Mucosa of rectum (tissue), 2 donors: ENCODE results near the gene PAX5.

Experiments used
- H3K27ac ChIP-seq, 2 donors: one replicate each; pipeline ENCODE4 v1.7.0; 2013; ENCODE audit warnings: inconsistent platforms in 2 of 2, low read depth in 2 of 2, low read length in 2 of 2
- H3K27me3 ChIP-seq, 2 donors: one replicate each; pipeline ENCODE4 v1.7.0; 2013; ENCODE audit warnings: low read length in 2 of 2; ENCODE audit not compliant: control insufficient read depth in 2 of 2, insufficient read depth in 2 of 2
- H3K36me3 ChIP-seq, 2 donors: one replicate each; pipeline ENCODE4 v1.7.0; 2013; ENCODE audit warnings: low read length in 2 of 2; ENCODE audit not compliant: control insufficient read depth in 2 of 2, insufficient read depth in 2 of 2
- H3K4me1 ChIP-seq, 2 donors: one replicate each; pipeline ENCODE4 v1.7.0; 2013; ENCODE audit warnings: low read length in 2 of 2, mild to moderate bottlenecking in 1 of 2; ENCODE audit not compliant: control insufficient read depth in 2 of 2, insufficient read depth in 2 of 2
- H3K4me3 ChIP-seq, 2 donors: one replicate each; pipeline ENCODE4 v1.7.0; 2013; ENCODE audit warnings: low read length in 2 of 2
- H3K9ac ChIP-seq, 2 donors: one replicate each; pipeline ENCODE4 v1.7.0; 2013; ENCODE audit warnings: low read length in 2 of 2, low read depth in 1 of 2, mild to moderate bottlenecking in 1 of 2
- H3K9me3 ChIP-seq, 2 donors: one replicate each; pipeline ENCODE4 v1.7.0; 2013; ENCODE audit warnings: low read length in 2 of 2; ENCODE audit not compliant: control insufficient read depth in 2 of 2
- donor health status: healthy.
- donor health status: Normal muscosa, but diverticular disease.

Gene PAX5

DNA sequence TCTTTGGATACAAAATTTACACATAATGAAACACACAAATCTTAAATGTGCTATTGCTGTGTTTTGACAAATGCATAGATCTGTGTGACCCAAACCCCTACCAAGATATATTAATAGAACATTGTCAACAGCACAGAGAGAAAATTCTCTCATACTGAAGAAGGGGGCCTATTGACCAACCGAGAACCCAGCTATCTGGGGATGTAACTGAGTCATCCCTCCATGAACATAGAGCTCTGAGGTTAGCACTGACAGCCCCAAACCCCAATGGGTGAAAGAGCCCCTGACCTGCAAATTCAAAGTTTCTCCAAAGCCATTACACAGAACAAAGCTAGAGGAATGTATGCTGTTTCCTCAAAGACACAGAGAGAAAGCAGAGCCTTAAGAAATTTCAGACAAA, 180.8 kb downstream of the PAX5 start:
- H3K27me3 ChIP-seq, result no peaks in the 10 kb centered on the region
- no peaks in the 10 kb centered on the region for H3K9me3 ChIP-seq
- no peaks in the 10 kb centered on the region for H3K36me3 ChIP-seq
- H3K4me1 ChIP-seq, result no peaks in the 10 kb centered on the region
- H3K9ac ChIP-seq, result no peak overlapping the region
- H3K4me3 ChIP-seq, result no peak overlapping the region
- H3K27ac ChIP-seq, result no peak overlapping the region

DNA sequence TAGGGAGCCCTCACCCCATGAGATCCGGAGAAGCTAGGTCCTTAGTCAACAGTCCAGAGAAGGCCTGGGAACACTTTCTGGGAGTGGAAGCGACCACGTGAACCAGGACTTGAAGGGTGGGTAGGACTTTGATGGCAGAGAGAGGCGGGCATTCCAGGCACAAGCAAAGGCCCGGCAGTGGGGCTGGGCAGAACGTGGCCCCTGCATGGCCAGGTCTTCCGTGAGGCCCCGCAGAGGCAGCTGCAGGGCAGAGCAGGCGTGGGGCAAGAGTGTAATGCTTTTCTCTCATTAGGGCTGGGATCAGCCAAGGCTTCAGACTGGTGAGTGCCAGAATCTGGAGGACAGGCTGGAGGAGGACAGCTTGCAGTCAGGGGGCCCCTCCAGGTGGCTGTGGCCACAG, 184.1 kb downstream of the PAX5 start:
- no peaks in the 10 kb centered on the region for H3K9me3 ChIP-seq
- no peak overlapping the region for H3K9ac ChIP-seq
- H3K27me3 ChIP-seq, result no peaks in the 10 kb centered on the region
- H3K4me1 ChIP-seq, result no peaks in the 10 kb centered on the region
- H3K36me3 ChIP-seq, result no peaks in the 10 kb centered on the region
- H3K4me3 ChIP-seq, result no peak overlapping the region
- no peak overlapping the region for H3K27ac ChIP-seq

DNA sequence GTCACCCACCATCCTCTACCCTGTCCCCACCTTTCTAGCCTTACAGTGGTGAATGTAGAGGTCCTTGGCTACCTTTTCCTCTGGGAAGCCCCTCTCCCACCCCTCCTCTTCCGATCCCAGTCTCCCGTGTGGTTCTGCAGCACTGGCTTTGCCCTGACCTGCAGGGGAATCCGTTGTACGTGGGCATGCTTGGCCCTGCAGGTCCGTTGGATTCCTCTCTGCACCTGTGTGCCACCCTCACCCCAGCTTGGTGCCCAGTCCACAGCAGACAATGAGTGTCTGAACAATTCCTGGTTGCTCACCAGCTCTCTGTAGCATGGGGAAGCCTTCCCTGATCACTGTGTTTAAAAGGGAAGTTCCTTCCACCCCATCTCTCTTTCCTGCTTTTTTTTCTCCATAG, 185.1 kb downstream of the PAX5 start:
- Histone ChIP-seq H3K36me3 (no peaks in the 10 kb centered on the region), H3K27ac (no peak overlapping the region), H3K9me3 (no peaks in the 10 kb centered on the region), H3K9ac (no peak overlapping the region), H3K4me3 (no peak overlapping the region), H3K27me3 (no peaks in the 10 kb centered on the region), H3K4me1 (no peaks in the 10 kb centered on the region)

DNA sequence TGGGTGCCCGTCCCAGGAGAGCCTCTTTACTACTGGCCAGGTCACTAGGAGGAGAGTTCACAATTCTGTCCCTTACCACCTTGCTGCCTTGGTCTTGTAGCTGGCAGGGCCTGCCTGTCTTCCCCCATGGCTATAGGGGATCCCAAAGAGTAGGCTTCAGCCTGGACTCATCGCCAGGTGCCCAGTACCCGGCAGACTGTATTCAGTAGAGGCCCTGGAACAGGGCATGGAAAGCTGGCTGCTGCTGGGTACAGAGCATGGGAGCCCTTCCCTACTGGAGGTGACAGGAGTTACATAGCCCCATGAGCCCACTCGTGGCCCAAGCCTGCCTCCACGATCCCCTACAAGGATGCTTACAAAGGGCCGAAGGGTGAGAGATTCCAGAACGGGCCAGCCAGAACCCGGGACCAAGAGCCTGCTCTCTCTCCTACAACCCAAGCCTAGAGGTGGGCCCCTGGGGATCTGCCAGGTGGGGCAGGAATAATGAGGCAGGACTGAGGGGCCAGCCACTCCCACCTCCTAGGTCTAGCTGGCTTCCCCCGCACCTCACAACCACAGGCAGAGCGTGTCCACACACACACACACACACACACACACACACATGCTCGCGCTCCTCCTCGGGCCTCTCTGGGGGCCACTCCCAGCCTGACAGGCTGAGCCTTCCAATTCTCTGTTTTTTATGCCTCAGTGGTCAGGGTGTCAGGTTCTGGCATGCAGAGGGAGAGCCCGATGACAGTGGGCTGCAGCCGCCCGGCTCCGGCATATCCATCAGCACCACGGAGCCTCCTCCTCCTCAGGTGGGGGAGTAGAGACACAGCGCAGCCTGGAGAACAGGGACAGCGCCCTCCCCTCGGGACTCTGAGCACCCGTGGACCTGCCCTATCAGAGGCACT, 186.0 kb downstream of the PAX5 start:
- H3K9me3 ChIP-seq, result no peaks in the 10 kb centered on the region
- H3K4me1 ChIP-seq, result no peaks in the 10 kb centered on the region
- H3K9ac ChIP-seq, result no peak overlapping the region
- H3K36me3 ChIP-seq, result no peaks in the 10 kb centered on the region
- no peaks in the 10 kb centered on the region for H3K27me3 ChIP-seq
- no peak overlapping the region for H3K27ac ChIP-seq
- no peak overlapping the region for H3K4me3 ChIP-seq

DNA sequence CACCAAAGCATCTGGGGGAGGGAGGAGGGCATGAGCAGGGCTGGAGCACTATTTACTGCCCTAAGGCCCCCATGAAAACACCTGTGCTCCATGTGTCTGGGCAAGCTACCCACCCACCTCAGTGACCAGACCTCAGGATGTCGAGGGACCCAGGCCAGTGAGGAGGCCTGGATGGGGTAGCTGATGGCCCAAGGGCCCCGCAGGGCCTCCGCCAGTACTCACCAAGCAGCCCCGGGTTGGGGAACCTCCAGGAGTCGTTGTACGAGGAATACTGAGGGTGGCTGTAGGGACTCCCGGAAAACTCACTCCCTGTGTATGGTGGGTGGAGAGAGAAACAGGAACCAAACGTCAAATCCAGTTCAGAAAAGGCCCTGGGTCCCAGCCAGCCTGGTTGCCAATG, 187.4 kb downstream of the PAX5 start:
- no peaks in the 10 kb centered on the region for H3K36me3 ChIP-seq
- no peak overlapping the region for H3K27ac ChIP-seq
- H3K9me3 ChIP-seq, result no peaks in the 10 kb centered on the region
- no peak overlapping the region for H3K9ac ChIP-seq
- H3K4me3 ChIP-seq, result no peak overlapping the region
- H3K27me3 ChIP-seq, result no peaks in the 10 kb centered on the region
- no peaks in the 10 kb centered on the region for H3K4me1 ChIP-seq

DNA sequence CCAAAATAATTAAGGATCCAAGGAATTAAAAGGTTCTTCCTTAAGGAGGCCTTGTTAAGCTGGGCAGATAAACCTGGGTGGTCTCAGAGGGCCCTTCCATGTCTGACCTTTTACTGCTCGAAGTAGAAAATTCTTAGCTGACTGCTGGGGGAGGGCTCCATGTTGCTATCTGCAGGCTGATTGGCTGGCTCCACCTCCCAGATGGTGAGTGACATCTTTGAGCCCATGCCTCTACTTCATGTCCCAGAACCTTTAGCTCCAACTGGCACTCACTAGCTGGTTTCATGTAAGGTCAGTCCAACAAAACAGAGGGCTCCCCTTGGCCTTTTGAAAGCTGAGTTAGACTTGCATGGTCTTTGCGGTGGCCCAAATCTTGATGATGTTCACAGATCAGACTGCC, 188.2 kb downstream of the PAX5 start:
- Histone ChIP-seq H3K9me3 (no peaks in the 10 kb centered on the region), H3K9ac (no peak overlapping the region), H3K27me3 (no peaks in the 10 kb centered on the region), H3K4me3 (no peak overlapping the region), H3K4me1 (no peaks in the 10 kb centered on the region), H3K36me3 (no peaks in the 10 kb centered on the region), H3K27ac (no peak overlapping the region)

DNA sequence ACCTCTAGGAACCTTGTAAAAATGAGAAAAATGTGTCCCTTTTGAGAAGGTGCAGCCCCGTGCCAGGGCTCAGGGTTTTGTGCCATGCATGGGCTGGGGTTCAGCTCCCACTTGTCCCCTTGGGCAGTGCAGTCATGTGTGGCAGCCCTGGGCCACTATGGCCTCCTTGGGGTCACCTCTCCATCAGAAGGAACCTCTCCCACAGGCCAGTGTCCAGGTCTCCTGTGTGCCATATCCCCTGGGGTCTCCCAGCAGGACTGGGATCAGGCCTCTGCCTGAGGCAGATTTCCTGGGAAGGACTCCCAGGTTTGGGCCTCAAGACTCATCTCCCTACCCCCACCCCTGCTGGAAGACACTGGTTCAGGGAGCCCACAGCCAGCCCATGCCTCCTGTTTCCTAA, 189.1 kb downstream of the PAX5 start:
- H3K4me1 ChIP-seq, result no peaks in the 10 kb centered on the region

DNA sequence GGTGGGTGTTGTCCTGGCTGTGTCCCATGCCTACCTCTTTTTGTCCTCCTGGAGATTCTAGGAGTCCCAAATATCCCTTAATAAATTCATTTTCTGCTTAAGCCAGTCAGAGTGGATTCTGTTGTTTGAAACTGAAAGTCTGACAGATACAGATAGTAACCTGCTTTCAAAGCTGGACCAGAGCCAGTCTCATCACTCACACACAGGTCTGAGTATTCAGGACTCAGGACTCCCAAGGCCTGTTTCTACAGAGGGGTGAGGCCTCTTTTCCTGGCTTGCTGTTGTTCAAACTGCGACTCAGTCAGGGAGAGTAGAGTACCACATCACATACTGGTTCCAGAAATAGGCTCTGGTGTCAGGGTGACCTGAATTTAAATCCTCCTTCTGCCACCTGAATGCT, 190.1 kb downstream of the PAX5 start:
- Histone ChIP-seq H3K27ac (no peak overlapping the region), H3K9me3 (no peaks in the 10 kb centered on the region), H3K9ac (no peak overlapping the region), H3K36me3 (no peaks in the 10 kb centered on the region), H3K27me3 (no peaks in the 10 kb centered on the region), H3K4me3 (no peak overlapping the region), H3K4me1 (no peaks in the 10 kb centered on the region)

More for the DNA sequence above, 189.1 kb downstream of the PAX5 start:
- H3K9ac ChIP-seq, result no peak overlapping the region
- no peaks in the 10 kb centered on the region for H3K27me3 ChIP-seq
- no peaks in the 10 kb centered on the region for H3K36me3 ChIP-seq
- H3K27ac ChIP-seq, result no peak overlapping the region
- no peak overlapping the region for H3K4me3 ChIP-seq
- H3K9me3 ChIP-seq, result no peaks in the 10 kb centered on the region

DNA sequence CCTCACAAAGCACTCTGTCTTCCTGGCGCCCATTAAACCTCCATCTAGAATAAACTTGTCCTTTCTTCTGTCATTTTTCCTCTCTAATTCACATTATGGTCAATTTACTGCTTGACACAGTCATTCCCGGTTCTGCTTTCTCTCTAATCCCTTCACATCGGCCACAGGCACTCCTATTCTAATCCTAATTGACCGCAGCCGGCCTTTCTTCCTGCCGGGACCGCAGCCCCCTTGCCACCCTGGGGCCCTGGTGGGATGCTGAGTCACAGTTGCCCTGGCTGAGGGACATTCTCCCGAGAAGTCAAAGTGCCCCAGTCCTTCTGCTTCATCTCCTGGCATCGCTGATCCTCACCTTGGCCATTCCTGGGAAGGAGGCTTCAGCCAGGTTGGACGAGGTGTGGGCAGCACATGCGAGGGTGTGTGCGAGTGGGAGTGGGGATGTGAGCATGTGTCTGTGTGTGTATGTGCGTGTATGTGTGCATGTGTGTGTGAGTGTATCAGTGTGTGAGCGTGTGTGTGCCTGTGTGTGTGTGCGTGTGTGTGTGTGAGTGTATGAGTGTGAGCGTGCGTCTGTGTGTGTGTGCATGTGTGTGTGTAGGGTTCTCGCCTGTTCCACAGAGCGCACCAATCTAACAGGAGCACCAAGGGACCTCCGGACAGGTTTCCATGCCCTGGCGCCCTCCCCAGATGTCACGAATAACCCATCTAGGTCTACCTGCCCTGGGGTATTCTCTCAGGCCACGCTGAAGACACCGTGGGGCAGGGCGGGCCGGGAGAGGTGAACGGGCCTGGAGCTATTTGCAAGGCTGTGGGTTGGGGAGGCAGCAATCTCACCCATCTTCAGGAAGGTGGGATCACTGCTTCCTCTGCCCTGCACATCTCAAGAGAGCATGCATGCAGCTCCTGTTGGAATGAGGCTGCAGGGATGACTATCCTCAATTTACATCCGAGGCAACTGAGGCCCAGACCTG, 191.2 kb downstream of the PAX5 start:
- H3K27ac ChIP-seq, result no peak overlapping the region
- H3K27me3 ChIP-seq, result no peaks in the 10 kb centered on the region
- H3K4me3 ChIP-seq, result no peak overlapping the region
- H3K36me3 ChIP-seq, result no peaks in the 10 kb centered on the region
- H3K9me3 ChIP-seq, result no peaks in the 10 kb centered on the region
- no peak overlapping the region for H3K9ac ChIP-seq
- H3K4me1 ChIP-seq, result no peaks in the 10 kb centered on the region

DNA sequence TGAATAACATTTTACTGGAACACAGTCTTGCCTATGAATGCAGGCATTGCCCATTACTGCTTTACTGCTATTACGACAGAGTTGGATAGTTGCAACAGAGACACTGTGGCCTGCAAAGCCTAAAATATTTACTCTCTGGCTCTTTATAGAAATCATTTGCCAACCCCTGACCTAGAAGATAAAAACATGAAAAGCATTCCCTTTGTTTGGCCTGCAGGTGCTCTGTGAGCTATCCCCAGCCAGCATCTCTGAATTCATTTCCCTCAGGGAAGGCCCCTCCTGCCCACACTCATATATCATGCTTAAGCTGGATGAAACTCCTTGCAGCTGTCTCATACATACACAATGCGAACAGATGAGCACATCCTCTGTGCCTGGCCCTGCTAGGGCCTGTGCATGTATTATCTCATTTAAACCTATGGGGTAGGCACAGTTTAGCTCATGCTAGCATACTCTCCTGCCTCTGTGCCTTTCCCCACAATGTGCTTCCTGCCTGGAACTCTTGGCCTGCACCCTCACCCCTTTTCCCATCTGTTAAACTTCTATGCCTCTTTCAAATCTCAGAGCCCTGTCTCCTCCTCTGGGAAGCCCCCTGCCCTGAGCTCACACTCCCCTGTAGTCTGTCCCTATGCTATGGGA, 193.1 kb downstream of the PAX5 start:
- Histone ChIP-seq H3K4me3 (no peak overlapping the region), H3K36me3 (no peaks in the 10 kb centered on the region), H3K27me3 (no peaks in the 10 kb centered on the region), H3K9ac (no peak overlapping the region), H3K4me1 (no peaks in the 10 kb centered on the region), H3K27ac (no peak overlapping the region), H3K9me3 (no peaks in the 10 kb centered on the region)
